Measurements from ENCODE around the gene MAD1L1.

- no peak for TF ChIP-seq EZH2 (IDR thresholded peaks at IDR 0.05; ENCODE audit: low read depth, low read length, severe bottlenecking)
- no peak for TF ChIP-seq CTCF (IDR thresholded peaks at IDR 0.05; ENCODE audit: control extremely low read depth in 1 of 3, insufficient read depth in 1 of 3, low read depth in 1 of 3, low read length in 3 of 3)
Observed at GRCh38 chr7:2193575-2194305, 39.0 kb downstream of the MAD1L1 start.
